ENCODE data around the gene ATP5ME. TPM values are rescaled to one million over a fixed set of nuclear protein-coding genes. Genes with fewer than 3 reads are reported as not detected.

Gene ATP5ME
- total RNA-seq, 1 donor from 2014 or later: 255 TPM

DNA sequence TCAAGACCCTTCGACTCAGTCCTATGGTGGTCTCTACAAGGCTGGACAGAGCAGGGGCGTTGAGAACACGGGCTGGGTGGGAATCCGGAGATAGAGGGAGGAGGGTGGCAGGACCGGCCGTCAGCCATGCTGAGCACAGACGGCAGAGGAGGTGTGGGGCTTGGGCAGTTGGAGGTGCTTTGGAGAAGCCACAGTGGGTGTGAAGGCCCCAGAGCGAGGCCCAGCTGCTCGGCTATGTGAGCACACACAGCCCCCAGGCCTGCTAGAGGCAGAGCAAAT, 44.5 kb downstream of the ATP5ME start:
- H3K27me3 Mint-ChIP-seq (ENCODE audit: low read depth, unreplicated experiment): peaks cover 22% of the 10 kb centered on the region
- no peaks in the 10 kb centered on the region for H3K4me1 ChIP-seq (ENCODE audit: insufficient read depth, low read length)
- H3K4me3 ChIP-seq (ENCODE audit: insufficient read depth, low read depth, low read length): no peak overlapping the region
- H3K9me3 ChIP-seq (ENCODE audit: insufficient read depth, low read depth, low read length): peaks cover 20% of the 10 kb centered on the region
- H3K36me3 Mint-ChIP-seq (ENCODE audit: low read depth, unreplicated experiment): no peaks in the 10 kb centered on the region
- peaks cover 21% of the 10 kb centered on the region for H3K9me3 Mint-ChIP-seq (ENCODE audit: unreplicated experiment)
- H3K27ac ChIP-seq (ENCODE audit: low read depth, low read length): no peak overlapping the region
- no peak overlapping the region for H3K9ac ChIP-seq (ENCODE audit: low read length)
- no peak for FAIRE-seq
- H2AFZ ChIP-seq (ENCODE audit: low read depth, low read length): no peak overlapping the region
- H3K79me2 ChIP-seq (ENCODE audit: insufficient read depth, low read length): no peaks in the 10 kb centered on the region
- no peak overlapping the region for H3K4me3 Mint-ChIP-seq (ENCODE audit: unreplicated experiment)
- DNase-seq (ENCODE audit: low read depth): no peak
- no peaks in the 10 kb centered on the region for H3K4me1 Mint-ChIP-seq (ENCODE audit: low read depth, unreplicated experiment)
- no peaks in the 10 kb centered on the region for H3K36me3 ChIP-seq (ENCODE audit: insufficient read depth, low read length)
- TF ChIP-seq EZH2 (IDR thresholded peaks at IDR 0.05; ENCODE audit: insufficient read depth, low read length): no peak
- TF ChIP-seq, protein P1, sequence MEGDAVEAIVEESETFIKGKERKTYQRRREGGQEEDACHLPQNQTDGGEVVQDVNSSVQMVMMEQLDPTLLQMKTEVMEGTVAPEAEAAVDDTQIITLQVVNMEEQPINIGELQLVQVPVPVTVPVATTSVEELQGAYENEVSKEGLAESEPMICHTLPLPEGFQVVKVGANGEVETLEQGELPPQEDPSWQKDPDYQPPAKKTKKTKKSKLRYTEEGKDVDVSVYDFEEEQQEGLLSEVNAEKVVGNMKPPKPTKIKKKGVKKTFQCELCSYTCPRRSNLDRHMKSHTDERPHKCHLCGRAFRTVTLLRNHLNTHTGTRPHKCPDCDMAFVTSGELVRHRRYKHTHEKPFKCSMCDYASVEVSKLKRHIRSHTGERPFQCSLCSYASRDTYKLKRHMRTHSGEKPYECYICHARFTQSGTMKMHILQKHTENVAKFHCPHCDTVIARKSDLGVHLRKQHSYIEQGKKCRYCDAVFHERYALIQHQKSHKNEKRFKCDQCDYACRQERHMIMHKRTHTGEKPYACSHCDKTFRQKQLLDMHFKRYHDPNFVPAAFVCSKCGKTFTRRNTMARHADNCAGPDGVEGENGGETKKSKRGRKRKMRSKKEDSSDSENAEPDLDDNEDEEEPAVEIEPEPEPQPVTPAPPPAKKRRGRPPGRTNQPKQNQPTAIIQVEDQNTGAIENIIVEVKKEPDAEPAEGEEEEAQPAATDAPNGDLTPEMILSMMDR (IDR thresholded peaks at IDR 0.05; ENCODE audit: insufficient read depth, low read depth, low read length): no peak
- H3K27ac Mint-ChIP-seq (ENCODE audit: unreplicated experiment): no peak overlapping the region
- no peaks in the 10 kb centered on the region for H4K20me1 ChIP-seq (ENCODE audit: insufficient read depth, low read length)
- no peak overlapping the region for H3K4me2 ChIP-seq (ENCODE audit: low read length)
- H3K27me3 ChIP-seq (ENCODE audit: insufficient read depth, low read length): no peaks in the 10 kb centered on the region

DNA sequence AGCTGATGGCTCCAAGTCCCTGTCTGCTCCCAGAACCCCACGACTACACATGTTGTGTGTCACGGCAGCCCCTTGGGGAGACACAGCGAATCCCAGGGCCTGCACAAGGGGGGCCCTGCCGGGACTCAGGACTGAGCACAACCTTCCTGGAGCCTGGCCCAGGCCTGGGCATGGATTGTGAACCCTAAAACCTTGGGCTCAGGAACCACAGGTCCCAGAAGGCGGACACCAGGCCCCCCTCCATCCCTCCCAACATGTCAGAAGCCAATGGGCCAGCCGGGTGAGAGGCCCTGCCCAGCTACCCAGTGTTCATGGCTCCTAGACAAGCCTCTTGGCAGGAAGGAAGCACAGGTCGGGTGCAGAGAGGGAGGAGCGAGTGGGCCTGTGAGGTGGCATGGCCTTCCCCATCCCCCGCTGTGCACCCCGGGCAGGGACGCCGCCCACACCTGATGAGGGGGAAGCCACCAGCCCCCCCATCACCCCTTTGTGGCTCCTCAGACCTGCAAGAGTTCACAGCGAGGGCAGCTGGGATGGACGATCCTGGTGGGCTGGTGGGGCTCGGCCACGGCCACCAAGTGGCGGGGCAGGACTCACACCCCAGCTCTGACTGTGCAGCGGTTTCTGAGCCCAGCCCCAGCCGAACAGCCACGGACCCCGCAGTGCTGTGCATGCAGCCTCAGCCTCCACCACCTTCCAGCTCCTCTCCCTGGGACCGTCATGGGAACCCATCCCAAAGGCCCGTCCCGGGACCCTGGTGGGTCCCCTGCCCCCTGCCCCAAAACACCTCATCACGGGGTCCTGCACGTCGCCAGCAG, 45.0 kb downstream of the ATP5ME start:
- Histone ChIP-seq H3K27me3 (ENCODE audit: insufficient read depth, low read length) (no peaks in the 10 kb centered on the region), H3K9me3 (ENCODE audit: insufficient read depth, low read depth, low read length) (peaks cover 20% of the 10 kb centered on the region), H3K9ac (ENCODE audit: low read length) (no peak overlapping the region), H3K79me2 (ENCODE audit: insufficient read depth, low read length) (no peaks in the 10 kb centered on the region), H3K27ac (ENCODE audit: low read depth, low read length) (no peak overlapping the region), H3K4me2 (ENCODE audit: low read length) (no peak overlapping the region), H2AFZ (ENCODE audit: low read depth, low read length) (no peak overlapping the region), H3K36me3 (ENCODE audit: insufficient read depth, low read length) (no peaks in the 10 kb centered on the region), H3K4me3 (ENCODE audit: insufficient read depth, low read depth, low read length) (no peak overlapping the region), H4K20me1 (ENCODE audit: insufficient read depth, low read length) (no peaks in the 10 kb centered on the region), H3K4me1 (ENCODE audit: insufficient read depth, low read length) (no peaks in the 10 kb centered on the region)
- TF ChIP-seq, protein P1 (IDR thresholded peaks at IDR 0.05; ENCODE audit: insufficient read depth, low read depth, low read length): no peak
- TF ChIP-seq EZH2 (IDR thresholded peaks at IDR 0.05; ENCODE audit: insufficient read depth, low read length): no peak
- H3K27me3 Mint-ChIP-seq (ENCODE audit: low read depth, unreplicated experiment): peaks cover 22% of the 10 kb centered on the region
- no peak for FAIRE-seq
- DNase-seq (ENCODE audit: low read depth): no peak
- no peaks in the 10 kb centered on the region for H3K4me1 Mint-ChIP-seq (ENCODE audit: low read depth, unreplicated experiment)
- H3K27ac Mint-ChIP-seq (ENCODE audit: unreplicated experiment): no peak overlapping the region
- no peaks in the 10 kb centered on the region for H3K36me3 Mint-ChIP-seq (ENCODE audit: low read depth, unreplicated experiment)
- H3K9me3 Mint-ChIP-seq (ENCODE audit: unreplicated experiment): peaks cover 21% of the 10 kb centered on the region
- H3K4me3 Mint-ChIP-seq (ENCODE audit: unreplicated experiment): no peak overlapping the region

DNA sequence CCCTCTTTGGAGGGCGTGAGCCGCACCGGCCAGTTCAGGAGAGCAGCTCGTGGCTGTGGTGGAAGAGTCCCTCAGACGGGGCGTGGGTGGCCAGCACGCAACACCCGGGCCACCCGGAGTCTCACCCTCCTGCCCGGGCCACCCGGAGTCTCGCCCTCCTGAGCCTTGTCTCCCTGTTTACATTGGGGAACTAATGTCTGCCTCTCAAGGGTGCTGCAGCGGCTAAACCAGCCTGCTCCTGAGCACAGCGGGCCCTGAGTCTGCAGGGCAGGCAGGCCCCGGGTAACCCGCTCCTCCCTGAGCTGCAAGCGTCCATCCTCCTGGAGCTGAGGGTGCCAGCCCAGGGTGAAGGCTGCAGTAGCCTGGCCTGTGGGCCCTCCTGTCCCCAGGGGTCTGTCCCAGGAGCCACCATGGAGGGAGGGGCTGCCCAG, 45.8 kb downstream of the ATP5ME start:
- no peak for TF ChIP-seq EZH2 (IDR thresholded peaks at IDR 0.05; ENCODE audit: insufficient read depth, low read length)
- TF ChIP-seq, protein P1 (IDR thresholded peaks at IDR 0.05; ENCODE audit: insufficient read depth, low read depth, low read length): no peak
- H3K27me3 Mint-ChIP-seq (ENCODE audit: low read depth, unreplicated experiment): peaks cover 18% of the 10 kb centered on the region
- Histone ChIP-seq H3K4me1 (ENCODE audit: insufficient read depth, low read length) (no peaks in the 10 kb centered on the region), H3K36me3 (ENCODE audit: insufficient read depth, low read length) (no peaks in the 10 kb centered on the region), H3K4me2 (ENCODE audit: low read length) (no peak overlapping the region), H3K27ac (ENCODE audit: low read depth, low read length) (no peak overlapping the region), H3K4me3 (ENCODE audit: insufficient read depth, low read depth, low read length) (no peak overlapping the region), H3K9ac (ENCODE audit: low read length) (no peak overlapping the region), H4K20me1 (ENCODE audit: insufficient read depth, low read length) (no peaks in the 10 kb centered on the region), H2AFZ (ENCODE audit: low read depth, low read length) (no peak overlapping the region), H3K27me3 (ENCODE audit: insufficient read depth, low read length) (no peaks in the 10 kb centered on the region), H3K79me2 (ENCODE audit: insufficient read depth, low read length) (no peaks in the 10 kb centered on the region), H3K9me3 (ENCODE audit: insufficient read depth, low read depth, low read length) (peaks cover 20% of the 10 kb centered on the region)
- H3K4me3 Mint-ChIP-seq (ENCODE audit: unreplicated experiment): no peak overlapping the region
- H3K9me3 Mint-ChIP-seq (ENCODE audit: unreplicated experiment): peaks cover 21% of the 10 kb centered on the region
- DNase-seq (ENCODE audit: low read depth) (no peak), FAIRE-seq (no peak)
- H3K27ac Mint-ChIP-seq (ENCODE audit: unreplicated experiment): no peak overlapping the region
- H3K4me1 Mint-ChIP-seq (ENCODE audit: low read depth, unreplicated experiment): no peaks in the 10 kb centered on the region
- no peaks in the 10 kb centered on the region for H3K36me3 Mint-ChIP-seq (ENCODE audit: low read depth, unreplicated experiment)

All from astrocyte (in vitro differentiated cells and primary cell).